Fibroblast of villous mesenchyme (primary cell): ENCODE results near the gene GFRA3. TPM values are rescaled to one million over a fixed set of nuclear protein-coding genes. Genes with fewer than 3 reads are reported as not detected.

Source experiments
- DNase-seq: peaks from one replicate; pipeline ENCODE4 v3.0.0-alpha.2; 2010; ENCODE audit warnings: low read depth
- H3K4me3 ChIP-seq: 2 replicates; pipeline ENCODE4 v1.5.1; 2011; ENCODE audit warnings: low read depth, mild to moderate bottlenecking, low read length
- total RNA-seq: library from RNA; depleted of rRNA; stranded (reverse); fragments of >200 nt; gene quantifications from 2 replicates; pipeline ENCODE4 v1.2.3, GENCODE V29; 2012
- TF ChIP-seq, protein P1 (sequence below): IDR thresholded peaks from 2 replicates; pipeline ENCODE4 v1.5.1; 2012; ENCODE audit warnings: low read depth, mild to moderate bottlenecking, low read length; ENCODE audit not compliant: insufficient read depth

GFRA3 gene
- total RNA-seq, 1 donor, result not detected

DNA sequence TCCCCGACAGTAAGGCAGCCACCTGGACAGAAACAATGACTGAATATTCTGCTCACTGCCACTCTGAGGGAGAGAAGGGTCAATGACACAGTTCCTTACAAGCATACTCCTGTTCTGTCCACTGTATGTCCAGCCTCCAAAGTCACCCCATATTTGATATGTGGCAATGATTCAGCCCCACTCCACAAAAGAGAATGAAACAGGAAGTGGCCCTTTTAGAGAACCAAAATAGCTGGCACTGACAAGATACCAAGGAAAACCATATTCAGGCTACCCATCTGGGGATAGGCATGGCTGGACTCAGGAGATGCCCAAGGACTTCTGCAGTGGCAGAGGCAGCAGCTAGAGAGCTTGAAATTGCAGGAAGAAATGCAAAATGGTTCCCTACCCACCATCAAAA lies 12.8 kb upstream of the GFRA3 start:
- TF ChIP-seq, protein P1, sequence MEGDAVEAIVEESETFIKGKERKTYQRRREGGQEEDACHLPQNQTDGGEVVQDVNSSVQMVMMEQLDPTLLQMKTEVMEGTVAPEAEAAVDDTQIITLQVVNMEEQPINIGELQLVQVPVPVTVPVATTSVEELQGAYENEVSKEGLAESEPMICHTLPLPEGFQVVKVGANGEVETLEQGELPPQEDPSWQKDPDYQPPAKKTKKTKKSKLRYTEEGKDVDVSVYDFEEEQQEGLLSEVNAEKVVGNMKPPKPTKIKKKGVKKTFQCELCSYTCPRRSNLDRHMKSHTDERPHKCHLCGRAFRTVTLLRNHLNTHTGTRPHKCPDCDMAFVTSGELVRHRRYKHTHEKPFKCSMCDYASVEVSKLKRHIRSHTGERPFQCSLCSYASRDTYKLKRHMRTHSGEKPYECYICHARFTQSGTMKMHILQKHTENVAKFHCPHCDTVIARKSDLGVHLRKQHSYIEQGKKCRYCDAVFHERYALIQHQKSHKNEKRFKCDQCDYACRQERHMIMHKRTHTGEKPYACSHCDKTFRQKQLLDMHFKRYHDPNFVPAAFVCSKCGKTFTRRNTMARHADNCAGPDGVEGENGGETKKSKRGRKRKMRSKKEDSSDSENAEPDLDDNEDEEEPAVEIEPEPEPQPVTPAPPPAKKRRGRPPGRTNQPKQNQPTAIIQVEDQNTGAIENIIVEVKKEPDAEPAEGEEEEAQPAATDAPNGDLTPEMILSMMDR, result no peak
- DNase-seq, result no peak
- H3K4me3 ChIP-seq, result no peak overlapping the region

DNA sequence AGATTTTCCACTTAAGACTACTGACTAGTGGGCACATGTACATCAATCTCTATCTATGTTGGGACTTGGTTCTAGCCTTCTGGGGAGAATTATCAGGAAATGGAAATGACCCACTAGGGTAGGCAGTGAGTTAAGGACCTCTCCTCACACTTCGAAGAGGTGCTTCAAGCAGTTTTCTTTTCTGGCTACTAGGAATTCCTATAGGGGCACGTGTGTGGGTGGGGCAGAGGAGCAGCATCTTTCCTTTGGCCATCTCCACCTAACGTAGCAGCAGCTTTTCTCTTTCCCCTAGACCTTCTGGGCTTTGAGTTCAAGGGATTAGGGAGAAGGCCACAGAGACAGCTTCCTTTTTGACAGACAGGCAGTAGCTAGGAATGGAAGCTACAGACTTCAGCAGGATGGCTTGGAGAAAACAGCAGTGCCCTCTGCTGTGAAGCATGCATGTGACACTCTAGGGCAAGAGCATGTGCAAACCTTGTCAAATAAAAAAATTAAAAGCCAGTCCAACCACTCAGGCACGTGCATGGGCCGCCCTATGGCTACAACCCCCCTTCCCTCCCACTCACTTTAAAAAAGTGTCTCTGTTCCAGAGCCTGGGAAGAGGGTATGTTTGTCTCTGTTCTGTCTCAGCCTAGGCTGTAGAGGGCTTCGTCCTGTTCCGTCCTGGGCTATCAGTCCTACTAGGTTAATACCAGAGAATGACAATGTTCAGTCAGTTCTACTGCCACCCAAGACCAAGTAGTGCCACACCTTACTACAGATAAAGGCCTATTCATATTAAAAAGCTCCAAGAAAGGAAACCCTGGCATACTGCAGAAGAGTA lies 8.7 kb upstream of the GFRA3 start:
- TF ChIP-seq, protein P1, result peak; percentile 65
- DNase-seq, result peak; percentile 63
- H3K4me3 ChIP-seq, result no peak overlapping the region

DNA sequence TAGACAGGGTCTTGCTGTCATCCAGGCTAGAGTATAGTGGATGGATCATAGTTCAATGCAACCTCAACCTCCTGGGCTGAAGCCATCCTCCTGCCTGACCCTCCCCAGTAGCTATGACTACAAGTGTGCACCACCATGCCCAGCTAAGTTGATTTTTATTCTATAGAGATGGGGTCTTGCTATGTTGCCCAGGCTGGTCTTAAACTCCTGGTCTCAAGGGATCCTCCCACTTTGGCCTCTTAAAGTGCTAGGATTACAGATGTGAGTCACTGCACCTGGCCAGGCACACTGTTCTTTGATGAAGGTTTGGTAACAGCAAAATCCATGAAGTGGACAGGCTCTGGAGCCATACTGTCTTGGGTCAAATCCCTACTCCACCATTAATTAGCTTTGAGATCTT lies 6.5 kb upstream of the GFRA3 start:
- DNase-seq, result no peak
- TF ChIP-seq, protein P1, result no peak
- H3K4me3 ChIP-seq, result no peak overlapping the region

DNA sequence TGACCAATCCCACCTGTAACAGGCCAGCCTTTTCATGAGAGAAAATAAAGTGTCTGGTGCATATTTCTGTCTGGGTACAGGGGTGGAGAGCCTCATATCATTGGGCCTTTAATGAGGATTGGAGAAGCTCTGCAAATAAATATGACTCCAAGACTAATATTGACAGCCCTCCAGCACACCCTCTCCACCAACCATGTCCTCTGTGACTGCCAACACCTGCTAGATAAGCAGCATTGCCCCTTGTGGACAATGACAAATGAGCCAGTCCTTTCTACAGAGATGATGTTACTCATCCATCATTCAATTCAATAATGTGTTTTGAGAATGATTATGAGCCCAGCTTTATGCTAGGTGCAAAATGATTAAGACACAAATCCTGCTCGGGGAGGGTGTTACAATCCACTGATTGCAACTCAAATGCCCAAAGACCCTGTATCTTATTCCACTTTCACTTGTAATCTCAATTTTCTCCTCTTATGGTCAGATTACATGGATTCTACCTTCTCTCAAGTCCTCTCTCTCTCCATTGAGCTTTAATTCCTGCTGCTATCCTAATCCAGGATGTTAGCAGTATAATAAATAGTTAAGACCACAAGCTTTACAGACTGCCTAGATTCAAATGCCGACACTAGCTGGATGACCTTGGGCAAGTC lies 2.1 kb upstream of the GFRA3 start:
- TF ChIP-seq, protein P1, result no peak
- no peak overlapping the region for H3K4me3 ChIP-seq
- DNase-seq, result no peak

DNA sequence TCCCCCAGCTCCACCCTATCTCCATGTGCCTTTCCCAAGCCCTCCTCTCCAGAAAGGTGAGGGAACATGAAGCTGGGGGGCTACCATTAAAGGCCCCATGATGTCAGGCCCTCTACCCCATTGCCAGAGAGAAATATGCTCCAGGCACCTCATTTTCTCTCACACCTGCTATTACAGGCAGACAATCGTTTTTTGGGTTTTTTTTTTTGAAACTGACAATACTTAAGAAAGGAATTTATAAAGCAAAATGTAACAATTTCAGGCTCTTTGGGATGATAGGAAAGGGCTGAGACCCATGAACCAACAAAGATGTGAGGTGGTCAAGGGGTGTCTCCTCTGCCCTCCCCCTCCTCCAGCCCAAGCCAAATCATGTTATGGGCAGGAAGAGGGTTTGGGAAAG lies 1.5 kb upstream of the GFRA3 start:
- no peak for DNase-seq
- TF ChIP-seq, protein P1, result no peak
- H3K4me3 ChIP-seq, result no peak overlapping the region

DNA sequence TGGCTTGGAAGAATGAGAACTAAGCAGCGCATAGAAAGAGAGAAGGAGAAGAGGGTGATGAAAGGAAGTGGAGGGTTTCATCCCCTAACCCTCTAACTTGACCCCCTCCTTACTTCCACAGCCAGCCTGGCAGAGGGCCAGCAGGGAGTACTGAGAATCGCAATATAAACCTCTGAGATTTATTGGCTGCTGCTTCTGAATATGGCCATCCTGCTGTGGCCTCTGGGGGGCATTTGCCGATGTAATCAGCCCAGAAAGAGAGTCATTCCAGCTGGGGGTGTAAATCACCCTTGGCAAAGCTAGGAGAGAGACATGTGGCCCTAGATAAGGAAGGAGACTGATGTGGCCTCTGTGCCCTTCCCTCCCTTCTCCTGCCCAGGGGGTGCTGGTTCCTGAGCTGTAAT lies 960 bp upstream of the GFRA3 start:
- TF ChIP-seq, protein P1, result no peak
- peak; percentile 10 for DNase-seq

DNA sequence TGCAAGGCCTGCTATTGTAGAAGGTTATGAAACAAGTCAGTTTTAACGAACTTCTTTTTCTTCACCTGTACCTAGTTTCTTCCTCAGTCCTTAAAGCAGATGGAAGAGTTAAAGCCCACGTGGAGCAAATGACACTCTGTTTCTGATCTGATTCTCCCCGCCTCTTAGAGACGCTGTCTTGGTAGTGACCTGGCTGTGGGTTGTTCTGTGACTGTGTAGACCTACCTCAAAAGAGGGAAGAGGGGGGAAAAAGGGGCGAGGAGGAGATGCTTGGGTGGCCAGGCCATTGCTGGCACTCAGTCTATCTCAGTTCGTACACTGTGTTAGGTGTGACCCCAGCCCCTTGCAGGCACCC lies 610 bp downstream of the GFRA3 start:
- TF ChIP-seq, protein P1, result no peak
- H3K4me3 ChIP-seq, result peak overlapping the region; percentile 48
- no peak for DNase-seq

More for the DNA sequence above, 960 bp upstream of the GFRA3 start:
- no peak overlapping the region for H3K4me3 ChIP-seq
